HG02759 (cell line): ENCODE data around the gene ADAMTSL1.

Experiments used
- ATAC-seq: cut with Tn5 transposase; IDR thresholded peaks from one replicate; pipeline ENCODE4 v1.9.1; 2021; ENCODE audit warnings: mild to moderate bottlenecking, moderate library complexity; ENCODE audit not compliant: unreplicated experiment

ADAMTSL1 gene

DNA sequence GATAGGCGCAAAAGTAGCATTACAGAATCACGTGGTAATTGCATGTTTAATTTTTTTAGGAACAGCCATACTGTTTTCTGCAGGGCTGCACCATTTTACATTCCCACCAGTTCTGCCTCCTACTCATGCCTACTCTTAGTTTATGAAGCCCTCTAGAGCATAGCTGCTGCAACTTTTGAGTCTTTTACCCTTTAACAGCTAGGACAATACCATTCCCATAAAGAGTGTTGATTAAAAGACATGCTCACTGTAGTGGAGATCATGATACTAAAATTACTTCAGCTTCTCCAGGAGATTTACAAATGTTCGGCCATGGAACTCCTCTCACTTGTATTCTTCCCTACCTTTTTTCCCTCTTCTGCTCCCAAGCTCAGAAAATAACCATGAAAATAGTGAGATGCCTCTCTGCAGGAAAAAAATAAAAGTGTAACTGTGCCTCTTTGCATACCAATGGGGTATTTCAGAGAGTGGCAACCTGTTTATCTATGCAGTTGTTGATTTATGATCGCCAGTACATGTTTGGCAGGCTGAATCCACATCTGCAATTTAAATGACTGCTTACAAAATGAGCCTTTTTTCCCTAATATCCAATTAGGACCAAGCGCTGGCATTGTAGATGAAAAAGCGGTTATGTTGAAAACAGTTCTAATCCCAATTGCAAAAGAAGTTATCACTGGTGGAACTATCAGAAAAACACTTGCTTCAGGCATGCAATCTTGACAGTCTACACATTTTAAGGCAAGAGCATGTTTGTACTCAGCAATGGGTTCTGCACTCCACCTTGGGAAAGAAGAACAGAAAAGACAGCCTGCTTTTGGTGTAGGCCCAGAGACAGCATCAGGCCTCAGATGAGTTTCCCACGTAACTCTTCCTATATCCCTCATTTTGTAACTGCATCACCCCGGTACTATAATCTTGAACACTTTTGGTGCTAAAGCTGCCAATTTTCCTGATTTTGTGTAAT is 131.1 kb downstream of the ADAMTSL1 start:
- no peak for ATAC-seq

DNA sequence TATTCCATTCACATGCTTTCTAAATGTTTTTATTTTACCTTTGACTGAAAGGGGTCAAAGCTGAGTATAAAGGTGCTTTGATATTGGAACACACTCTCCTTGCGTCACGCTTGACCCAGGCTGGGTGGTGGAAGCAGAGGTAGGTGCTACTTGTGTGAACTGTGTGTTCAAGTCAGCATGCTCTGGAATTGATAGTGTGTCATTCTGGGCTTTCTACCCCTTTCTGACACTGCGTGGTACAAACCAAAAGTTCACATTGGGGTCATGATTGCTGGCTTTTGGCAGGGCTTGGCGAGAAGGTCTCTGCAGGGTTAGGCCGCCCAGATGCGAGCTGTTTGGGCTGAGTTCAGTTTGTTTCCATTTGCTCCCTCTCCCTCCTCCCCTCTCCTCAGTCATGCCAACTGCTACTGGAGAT is 131.8 kb downstream of the ADAMTSL1 start:
- no peak for ATAC-seq

DNA sequence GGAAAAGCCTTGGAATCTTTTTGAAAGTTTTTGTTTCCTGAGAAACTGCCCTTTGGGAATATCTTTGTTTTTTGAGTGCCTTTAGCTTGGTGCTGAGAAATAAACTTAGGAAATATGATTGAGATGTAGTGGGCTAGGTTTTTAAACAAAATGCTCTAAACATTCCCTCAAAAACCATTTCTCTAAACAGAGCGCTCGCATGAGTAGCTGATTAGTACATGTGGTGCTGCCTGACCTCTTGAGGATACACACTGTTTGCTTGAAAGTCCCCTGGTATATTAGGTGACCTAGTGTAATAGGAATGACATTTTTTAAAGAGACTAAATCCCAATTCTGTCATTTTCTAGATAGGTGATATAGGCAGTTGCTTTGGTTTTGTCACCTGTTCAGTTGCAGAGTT is 132.3 kb downstream of the ADAMTSL1 start:
- no peak for ATAC-seq

DNA sequence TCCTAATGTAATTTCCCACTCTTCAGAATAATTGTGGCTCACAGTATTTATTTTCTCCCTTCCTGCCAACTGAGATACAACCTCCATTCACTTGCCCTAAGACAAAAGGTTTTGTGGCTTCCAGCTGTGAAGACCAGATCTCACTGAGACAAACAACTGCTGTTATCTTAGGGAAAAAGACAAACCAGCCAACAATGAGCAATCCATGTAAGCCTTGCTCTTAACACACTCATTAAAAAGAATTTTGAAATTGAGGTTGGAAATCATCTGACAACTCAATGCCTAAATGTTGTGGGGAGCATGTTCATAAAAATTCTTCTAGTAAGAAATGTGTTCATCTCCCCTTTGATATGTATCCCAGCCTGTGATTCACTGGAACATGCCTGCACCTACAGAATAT is 132.9 kb downstream of the ADAMTSL1 start:
- ATAC-seq: no peak

DNA sequence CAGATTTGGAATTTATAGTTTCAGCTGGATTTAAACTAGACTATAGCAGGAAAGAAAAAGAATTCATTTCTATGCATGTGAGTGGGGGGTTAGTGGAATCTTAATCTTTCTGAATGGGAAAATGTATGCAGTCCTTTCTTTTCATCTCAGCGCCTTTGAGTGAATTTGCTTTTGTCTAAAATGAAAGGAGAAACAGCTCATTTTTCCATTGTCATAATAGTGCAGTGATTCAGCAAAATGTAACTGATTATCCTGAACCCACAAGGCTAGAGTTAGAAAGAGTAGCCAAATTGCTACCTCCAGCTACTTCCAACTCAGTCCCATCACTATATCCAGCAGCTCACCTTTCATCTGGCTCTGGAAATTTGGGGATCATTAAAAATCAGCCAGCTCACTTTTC is 134.4 kb downstream of the ADAMTSL1 start:
- ATAC-seq: no peak

DNA sequence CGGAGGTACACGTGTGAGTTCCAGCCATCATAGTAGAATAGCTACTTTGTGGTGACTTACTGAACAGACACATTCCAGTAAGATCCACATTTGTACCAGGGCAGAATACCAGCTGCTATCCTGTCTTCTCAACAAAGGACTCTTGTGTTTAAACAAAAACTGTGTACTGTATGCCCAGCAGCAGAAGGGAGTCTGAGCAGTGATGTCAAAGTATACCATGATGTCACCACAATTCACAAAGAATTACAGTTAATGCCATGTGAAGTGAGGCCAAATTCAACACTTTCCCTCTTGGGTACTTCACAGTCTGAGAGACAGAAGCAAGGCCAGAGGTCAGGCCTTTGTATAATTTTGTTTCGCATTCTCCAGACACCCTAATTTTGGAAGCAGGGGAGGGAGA is 137.0 kb downstream of the ADAMTSL1 start:
- no peak for ATAC-seq

DNA sequence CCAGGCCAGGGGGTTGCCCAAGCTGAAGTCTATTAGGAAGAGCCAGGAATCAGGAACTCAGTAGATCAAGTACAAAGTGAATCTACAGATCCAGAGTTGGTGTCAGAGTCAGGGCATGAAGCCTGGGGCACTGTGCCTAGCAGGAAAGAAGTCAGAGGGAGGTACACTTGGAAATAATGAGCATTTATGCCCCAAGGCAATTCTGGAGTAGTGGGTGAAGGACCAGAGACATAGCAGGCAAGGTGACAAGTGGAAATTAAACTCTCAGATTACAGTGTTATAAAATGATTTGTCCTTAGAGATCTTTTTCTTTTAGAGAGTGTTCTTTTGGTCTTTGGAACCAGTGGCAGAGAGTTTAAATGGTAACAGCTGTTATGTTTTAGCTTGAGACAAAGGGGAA is 138.0 kb downstream of the ADAMTSL1 start:
- ATAC-seq: no peak

DNA sequence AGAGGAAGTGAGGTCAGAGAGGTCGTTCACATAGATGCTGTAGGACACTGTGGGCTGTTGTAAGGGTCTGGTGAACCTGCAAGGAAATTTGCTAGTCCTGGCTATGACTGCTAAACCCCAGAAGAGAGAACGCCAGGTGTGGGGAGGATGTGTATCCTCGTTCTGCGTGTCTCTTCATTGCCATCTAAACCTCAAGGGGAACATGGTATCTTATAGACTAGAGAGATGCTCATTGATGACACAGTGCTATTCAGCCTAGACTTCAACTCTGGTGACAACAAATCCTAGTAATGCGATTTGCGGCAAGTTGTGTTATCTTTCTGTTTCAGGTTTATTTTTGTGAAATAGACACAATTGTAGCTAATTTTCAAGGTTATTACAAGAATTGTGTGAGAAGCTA is 140.2 kb downstream of the ADAMTSL1 start:
- no peak for ATAC-seq

DNA sequence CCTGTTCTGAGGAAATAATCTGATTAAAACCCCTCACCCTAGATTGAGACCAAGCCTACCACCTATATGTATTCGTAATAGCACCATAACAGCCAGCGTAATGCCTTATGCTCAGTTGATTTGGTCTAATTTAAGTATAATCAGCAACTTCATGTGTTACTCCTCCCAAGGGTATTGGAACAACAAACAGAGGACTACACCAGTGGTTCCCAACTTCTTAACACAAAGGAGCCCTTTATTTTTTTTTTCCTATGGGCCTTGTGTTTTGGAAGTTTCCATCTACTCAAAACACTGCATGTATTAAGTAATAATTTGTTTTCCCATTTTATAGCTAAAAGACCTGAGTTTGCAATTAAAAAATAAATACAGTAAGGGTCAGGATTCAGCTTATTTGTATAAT is 140.7 kb downstream of the ADAMTSL1 start:
- no peak for ATAC-seq

DNA sequence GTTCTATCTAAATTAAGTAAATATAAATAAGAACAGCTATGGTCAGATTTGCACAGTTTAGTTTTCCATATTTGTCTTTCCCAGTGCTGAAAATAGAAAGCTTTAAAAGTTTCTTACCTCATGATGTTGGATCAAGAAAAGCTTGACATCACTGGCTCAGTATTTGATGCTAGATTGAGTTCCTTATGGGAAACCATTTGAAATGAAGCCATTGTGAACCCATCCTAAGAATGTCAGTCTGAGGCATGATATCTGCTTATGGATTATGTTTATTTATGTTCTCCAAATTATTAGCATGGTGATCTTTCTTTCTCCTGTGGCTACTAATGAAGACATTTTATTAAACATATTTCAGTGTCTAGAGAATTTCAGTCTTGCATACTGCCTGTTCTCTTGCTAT is 143.0 kb downstream of the ADAMTSL1 start:
- ATAC-seq: no peak

DNA sequence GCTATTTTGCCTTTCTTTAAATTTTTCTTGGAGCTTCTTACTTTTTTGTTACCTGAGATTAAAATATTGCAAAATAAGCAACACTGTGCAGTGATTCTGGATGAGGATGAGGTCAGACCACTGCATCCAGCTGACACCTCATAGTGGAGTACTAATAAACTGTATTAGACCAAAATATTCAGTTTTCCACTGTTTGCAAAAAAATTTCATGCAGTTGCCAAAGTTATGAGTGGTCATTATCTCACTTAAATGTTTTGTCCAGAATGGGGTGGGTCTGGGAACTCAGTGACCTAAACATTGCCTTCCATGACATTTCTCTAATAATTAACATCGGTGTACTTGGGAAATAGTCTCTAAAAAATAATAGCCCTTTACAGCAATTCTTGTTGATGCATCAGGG is 143.8 kb downstream of the ADAMTSL1 start:
- ATAC-seq: no peak

DNA sequence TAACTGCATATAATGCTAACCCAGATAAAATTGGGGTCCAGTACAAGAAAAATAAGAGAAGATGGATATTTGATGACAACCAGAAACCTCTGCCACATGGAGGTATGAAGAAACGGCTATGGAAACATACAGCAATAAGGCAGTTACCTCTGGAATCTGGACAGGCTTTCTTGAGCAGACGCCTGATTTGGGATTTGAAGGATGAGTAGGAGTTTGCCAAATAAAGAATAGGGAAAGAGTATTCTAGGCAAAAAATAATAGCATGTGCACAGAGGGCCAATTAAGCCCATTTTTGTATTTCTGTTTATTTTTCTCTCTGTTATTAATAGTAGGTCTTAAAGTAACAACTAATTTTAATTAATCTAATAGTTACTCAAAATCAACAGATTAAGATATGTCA is 144.9 kb downstream of the ADAMTSL1 start:
- no peak for ATAC-seq

DNA sequence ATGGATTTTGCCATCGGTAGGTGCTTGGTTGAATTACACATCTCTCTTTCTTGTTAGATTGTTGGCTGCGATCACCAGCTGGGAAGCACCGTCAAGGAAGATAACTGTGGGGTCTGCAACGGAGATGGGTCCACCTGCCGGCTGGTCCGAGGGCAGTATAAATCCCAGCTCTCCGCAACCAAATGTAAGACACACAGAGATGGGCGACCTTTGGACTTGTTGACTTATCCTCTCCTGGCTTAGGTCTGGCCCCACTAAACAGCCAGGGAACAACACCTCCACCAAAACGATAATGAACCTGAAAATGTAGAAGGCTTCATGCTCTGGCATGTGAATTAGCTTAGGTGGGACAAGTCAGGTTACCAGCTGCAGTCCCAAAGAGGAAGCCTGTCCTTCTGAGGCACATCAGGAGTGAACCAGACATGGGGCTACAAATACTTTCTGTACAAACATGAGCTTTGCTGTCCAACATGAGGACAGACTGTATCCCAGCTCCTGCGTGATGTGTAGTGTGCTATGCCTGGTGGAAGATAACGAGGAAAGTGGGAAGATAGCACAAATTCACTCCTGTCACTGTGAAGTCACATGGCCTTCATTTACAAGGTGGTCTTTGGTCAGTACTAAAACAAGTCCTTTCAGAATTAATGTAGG is 148.4 kb downstream of the ADAMTSL1 start:
- no peak for ATAC-seq

DNA sequence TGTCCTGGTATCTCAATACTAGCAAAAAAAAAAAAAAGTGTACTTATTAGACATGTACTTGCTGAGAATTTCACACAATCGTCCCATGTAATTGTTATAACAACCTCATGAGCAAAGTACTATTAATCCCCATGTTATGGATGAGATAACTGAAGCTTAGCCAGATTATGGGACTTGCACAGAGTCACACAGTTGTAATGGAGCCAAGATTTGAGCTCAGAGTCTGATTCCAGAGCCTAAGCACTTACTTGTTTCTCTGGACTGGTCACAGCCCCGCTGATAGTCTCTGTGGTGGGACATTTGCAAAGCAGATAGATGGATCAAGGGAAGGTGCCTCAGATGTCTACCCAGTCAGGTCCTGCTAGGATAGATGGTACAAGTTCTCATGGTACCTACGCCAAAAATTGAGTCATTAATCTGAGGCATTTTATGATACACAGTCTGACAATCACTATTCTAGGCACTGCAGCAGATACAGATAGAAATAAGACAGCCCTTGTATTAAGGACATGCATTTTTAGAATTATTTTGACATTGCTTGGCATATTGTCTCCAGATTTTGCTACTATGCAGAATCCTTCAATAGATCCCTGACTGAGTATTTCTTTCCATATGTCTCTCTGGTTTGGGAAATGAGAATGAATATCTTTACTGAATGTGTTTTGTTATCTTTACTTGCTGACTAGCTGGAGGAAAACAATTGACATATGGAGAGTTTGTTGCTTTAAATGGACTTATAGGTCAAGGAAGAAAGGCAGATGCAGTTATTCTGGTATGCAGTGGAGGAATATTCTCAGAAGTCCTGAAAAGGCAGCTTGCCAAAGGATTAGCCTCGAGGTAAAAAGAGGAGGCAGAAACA is 149.5 kb downstream of the ADAMTSL1 start:
- ATAC-seq: no peak

DNA sequence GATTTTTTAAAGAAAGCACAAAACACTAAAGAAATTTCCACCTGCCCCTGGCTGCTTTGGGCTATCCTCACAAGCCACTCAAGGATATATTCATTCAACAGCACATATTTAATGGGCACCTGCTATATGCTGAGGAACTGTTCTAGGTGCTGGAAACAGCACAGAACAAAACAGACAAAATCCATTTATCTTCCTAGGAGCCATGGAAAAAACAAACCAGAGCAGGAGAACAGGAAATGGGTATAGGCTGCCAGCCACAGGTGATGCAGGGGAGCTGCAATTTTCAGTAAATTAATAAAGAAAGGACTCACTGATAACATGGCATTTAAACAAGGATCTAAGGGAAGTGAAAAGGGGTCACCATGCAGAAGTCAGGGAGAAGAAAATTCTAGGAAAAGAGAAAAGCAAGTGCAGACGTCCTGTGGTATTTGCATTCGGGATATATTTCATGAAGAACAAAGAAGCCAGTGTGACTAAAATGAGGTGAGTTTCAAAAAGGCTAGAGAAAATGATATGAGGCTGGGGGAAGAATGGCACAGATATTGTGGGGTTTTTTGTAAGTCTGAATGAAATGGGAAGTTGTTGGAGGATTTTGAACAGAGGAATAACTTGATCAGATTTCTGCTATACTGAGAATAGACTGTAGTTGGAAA is 152.2 kb downstream of the ADAMTSL1 start:
- ATAC-seq: no peak

DNA sequence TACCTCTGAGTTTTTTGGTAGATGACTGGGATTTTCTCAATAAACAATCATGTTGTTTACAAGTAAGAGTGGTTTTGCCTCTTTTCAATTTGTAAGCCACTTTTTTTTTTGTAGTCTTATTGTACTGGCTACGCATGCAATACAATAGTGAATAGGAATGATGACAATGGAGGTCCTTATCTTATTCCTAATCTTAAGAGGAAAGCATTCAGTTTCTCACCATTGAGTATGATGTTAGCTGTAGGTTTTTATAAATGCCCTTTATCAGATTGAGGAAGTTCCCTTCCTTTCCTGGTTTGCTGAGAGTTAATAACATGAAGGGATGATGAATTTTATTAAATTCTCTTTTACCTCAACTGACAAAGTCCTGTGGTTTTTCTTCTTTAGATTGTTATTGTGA is 155.2 kb downstream of the ADAMTSL1 start:
- no peak for ATAC-seq

DNA sequence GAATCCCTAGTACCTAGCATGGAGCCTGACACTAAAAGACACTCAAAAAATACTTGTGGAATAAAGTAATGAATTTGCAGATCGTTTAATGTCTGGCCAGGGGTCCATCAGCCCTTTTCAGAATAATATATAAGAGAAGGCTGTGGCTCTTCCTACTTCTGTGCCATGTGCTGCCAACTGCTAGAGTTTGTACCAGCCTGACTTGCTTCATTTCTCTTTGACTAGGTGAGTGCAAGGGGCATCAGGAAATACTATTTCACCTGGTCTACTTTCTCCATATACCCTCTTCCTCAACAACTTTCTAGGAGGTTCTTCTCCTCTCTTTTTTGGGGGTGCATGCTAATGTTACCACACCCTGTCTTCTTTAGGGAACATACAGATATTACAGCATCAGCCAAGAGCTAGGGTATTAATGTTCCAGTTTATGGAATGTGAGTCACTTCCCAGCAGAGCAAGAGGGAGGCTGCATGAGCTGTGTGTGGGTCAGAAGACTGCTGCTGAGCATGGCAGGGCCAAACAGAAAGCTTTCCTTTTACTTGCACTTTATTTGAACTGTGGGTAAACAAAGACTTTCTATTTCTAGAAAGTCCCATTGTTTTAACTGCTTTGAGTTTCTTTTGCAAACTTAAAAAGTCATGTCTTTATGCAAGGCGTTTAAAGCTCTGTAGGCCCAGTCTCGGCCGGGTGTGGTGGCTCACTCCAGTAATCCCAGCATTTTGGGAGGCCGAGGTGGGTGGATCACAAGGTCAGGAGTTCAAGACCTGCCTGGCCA is 158.9 kb downstream of the ADAMTSL1 start:
- no peak for ATAC-seq

DNA sequence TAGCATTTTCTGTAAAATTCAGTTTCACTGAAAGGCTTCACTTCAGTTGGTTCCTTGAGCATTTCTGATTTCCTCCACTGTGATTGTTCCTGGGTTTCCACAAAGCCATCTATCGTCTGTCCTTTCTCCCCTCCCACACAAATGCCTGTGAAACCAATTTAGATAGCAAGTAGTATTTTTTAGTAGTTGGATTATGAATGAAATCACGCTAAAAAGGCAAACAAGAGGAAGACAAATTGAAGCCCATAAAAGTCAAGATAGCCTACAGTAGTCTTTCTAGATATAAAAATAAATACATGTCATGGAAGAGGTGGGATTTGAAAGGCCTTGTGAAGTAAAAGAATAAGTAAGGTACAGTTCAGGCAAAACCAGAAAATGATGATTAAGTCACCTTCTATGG is 162.8 kb downstream of the ADAMTSL1 start:
- ATAC-seq: no peak

DNA sequence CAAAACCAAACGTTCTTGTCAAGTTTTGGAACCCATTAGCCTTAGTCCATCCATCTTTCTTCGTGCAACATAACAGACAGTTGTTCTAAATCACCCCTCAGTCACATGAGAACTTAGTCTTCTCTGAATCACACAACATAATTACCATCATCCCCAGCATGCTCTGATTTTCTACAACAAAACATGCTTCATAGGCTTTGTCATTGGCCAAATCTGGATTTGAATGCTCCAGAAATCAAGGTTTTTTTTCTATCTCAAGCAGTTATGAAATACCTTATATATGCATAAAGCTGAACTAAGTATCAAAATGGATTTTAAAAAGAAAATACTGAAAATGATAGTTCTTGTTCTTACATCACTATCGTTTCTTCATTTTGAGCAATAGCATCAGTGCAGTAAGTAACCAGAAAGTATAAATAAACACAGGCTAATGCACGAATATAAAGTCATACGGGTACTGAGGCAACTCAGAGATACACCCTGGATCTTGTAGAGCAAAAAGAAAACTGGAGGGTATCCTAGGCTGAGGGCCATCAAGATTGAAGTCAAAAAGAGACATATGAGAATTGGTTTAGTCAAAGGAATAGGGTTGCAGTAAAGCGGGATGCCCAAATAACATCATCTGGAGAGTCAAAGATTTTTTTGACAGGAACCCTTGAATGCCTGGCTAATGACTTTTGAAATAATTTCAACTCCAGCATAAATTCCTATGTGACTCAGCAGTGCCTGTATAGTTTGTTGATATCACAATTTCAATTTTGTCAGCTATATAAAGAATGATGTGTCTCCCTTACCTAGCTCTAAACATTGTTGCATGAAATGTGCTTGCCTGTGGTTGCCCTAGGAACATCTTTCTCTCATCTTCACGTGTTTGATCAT is 164.7 kb downstream of the ADAMTSL1 start:
- no peak for ATAC-seq
